Erythroblast (primary cell): Measurements from ENCODE around the gene DPP9.

Experiments used
- DNase-seq, 2 experiments: peaks; one replicate each; lab custom pipeline; 2025; lab: John Stamatoyannopoulos, UW
- GATA1 ChIP-seq: IDR thresholded peaks from 2 replicates; pipeline ENCODE4 v1.6.1; 2011; ENCODE audit warnings: low read depth, mild to moderate bottlenecking, control low read depth, low read length, moderate library complexity
- POLR2A ChIP-seq: IDR thresholded peaks from 2 replicates; pipeline ENCODE4 v1.6.1; 2011; ENCODE audit warnings: mild to moderate bottlenecking, low read length

DPP9 gene

DNA sequence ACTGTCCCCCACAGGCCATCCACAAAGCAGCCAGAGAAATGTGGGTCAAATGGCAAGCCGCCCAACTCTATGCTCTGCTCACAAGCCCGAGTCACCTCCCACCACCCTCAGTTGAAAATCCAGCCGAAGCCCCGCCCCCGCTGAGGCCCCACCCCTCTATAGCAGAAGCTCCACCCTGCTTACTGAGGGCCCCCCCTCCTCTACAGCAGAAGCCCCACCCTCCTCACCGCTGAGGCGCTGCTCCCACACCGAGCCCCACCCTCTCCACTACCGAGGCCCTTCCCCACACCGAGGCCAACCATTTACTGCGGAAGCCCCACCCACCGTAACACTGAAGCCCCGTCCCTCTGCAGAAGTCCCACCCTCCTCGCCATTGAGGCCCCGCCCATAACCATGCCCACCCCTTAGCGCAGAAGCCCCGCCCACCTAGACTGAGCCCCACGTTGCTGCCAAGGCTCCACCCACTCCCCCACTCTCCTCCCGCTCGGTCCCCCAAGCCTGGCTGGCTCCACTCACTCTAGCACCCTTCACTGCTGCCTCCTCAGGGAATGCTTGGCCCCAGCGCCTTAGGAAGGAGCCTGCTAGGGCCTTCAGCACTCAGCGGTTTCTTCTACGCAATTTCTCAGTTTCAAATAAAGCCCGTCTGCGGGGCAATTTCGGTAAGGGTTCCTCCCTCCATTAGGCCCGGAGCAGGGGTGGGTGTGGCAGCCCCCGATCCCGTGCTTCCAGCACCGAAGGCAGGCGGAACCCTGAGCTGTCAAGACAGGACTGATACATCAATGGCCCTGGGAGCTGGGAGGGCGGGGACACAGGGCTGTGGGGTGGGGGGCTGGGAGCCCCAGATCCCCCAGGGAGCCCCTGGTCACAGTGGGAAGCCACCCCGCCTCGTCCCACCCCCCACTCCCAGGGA, 44.5 kb downstream of the DPP9 start:
- TF ChIP-seq GATA1 (no peak), POLR2A (no peak)
- DNase-seq = peak; percentile 76 to 84

DNA sequence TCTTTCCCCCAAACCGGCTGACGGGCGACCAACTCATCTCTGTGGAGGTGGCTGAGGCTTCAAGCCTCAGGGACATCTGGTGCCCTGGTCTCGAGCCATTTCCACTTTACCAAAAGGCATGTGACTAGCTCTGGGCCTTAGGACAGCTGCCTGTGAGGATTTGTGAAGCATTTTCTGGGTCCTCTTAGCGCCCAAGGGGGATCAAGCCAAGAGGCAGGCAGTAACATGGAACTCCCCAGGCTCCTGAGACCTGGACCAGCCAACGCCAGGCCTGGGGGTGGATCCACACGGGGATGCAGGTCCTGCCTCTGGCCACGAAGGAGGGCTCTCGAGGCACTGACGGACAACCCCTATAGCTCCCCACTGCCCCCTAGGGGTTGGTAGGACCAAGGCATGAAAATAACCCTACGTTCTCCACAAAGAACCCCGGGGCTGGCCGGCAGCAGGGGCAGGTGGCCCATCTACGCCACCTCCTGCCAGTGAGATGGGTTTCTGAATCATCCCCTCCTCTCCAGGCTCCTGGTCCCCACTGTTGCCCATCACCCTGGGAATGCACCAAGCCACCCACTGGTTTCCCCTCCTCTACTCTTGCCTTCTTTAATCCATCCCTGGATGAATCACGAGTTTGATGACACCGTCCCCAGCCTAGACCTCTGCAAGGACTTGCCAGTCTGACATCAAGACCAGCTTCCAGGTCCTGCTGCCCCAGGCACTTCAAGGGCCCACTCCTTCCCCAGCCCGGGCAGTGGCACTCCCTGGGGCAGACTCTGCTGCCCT, 46.5 kb downstream of the DPP9 start:
- no peak for TF ChIP-seq POLR2A
- TF ChIP-seq GATA1 = no peak
- DNase-seq = peak; percentile 57 to 62

DNA sequence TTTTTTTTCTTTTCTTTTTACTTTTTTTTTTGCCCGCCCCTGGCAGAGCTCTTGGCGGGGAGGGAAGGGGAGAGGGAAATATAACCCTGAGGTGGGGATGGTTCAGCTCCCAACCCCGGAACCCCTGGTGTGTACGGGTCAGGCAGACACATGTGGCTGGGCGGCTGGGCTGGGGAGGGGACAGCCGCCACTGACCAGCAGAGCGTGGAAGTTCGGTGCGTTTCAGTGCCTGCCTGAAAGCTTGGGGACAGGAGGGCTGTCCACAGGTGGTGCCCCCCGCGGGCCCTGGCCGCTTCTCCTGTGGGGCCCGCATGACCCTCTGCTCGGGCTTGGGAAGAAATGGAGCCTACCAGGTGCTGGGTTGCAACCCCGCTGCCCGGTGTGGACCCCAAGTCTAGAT, 48.3 kb downstream of the DPP9 start:
- TF ChIP-seq GATA1 (no peak), POLR2A (no peak)
- no peak for DNase-seq

DNA sequence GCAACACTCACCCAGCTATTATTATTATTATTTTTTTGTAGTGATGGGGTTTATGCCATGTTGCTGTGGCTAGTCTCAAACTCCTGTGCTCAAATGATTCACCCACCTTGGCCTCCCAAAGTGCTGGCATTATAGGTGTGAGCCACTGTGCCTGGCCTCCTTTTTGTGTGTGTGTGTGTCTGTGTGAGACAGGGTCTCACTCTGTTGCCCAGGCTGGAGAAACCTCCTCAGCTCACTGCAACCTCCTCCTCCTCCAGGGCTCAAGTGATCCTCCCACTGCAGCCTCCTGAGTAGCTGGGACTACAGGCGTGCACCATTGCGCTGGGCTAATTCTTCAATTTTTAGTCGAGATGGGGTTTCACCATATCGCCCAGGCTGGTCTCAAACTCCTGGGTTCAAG, 49.9 kb downstream of the DPP9 start:
- no peak for TF ChIP-seq GATA1

DNA sequence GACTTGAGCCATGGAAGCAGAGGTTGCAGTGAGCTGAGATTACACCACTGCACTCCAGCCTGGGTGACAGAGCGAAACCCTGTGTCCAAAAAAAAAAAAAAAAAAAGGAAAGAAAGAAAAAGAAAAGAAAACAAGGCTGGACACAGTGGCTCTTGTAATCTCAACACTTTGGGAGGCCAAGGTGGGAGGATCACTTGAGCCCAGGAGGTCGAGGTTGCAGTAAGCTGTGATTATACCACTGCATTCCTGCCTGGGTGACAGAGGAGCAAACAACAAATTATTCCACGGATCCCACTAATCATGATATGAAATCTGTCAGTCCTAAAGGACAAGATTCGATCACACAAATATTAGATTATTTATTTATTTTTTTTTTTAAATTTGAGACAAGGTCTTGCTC, 50.4 kb downstream of the DPP9 start:
- DNase-seq = no peak

More for the DNA sequence above, 49.9 kb downstream of the DPP9 start:
- no peak for DNase-seq

DNA sequence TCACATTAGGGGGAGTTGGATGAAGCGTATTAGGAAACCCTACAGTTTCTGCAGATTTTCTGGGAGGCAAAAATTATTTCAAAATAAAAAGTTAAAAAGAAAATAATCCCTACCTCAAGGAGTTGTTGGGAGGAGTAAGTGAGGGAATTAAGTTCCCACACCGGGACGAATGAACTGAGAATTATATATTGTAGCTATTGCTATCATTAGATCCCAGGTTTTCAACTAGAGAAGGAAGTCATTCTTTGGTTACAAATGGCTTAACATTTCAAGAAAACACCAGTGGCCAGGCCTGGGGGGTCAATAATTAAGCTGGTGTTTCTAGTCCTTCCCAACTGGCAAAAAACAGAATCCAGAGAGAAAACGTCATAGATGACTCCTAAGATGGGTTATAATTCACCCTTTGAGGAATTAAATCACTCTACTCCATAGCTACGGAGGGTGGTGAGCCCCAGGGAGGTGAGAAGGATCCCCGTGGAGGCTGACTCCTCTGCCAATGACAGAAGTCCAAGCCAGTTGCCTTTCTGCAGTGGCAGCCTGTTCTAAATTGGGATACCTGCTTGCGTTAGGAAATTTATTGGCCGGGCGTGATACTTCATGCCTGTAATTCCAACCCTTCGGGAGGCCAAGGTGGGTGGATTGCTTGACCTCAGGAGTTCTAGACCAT, 52.3 kb downstream of the DPP9 start:
- no peak for TF ChIP-seq POLR2A
- TF ChIP-seq GATA1 = no peak
- DNase-seq = no peak

More for the DNA sequence above, 50.4 kb downstream of the DPP9 start:
- TF ChIP-seq GATA1 (no peak), POLR2A (no peak)

DNA sequence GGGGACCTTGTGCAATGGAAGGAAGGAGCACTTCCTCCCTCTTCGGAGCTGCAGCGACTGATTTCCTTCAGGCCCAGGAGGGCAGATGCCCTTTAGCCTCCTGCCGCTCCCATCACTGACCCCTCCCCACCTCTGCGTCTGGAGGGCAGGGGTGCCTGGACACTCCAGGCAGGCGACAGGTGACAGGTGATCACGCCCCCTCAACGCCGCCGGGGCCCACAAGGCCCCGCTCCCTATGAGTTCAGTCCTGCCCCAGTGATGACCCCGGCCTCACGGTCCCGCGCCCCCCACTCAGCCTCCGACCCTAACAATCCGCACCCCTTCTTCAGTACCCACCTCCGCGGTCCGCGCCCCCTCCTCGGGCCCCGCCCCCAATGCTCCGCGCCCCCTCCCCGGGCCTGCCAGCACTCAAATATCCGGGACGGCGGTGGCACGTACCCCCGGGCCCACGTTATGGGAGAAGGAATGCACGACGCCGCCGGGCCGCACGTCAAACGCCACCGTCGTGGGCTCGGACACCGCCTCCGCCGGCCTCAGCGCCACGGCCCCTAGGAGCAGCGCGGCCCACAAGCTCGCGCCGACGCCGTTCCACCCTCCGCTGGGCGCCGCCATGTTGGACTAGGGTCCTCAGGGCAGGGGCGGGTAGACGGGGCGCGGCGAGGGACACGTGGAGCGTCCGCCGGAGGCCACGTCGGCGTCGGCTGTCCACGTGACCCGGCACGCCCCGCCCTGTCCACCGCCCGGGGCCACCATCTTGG, 53.7 kb downstream of the DPP9 start, which contains the start of gene MYDGF:
Gene MYDGF (minus strand): TSS at position 620 of the 758 bp plus-strand sequence. CDS start 8 bp downstream, at position 612.
- peak; percentile 93 to 95 for DNase-seq
- peak; percentile 35 for TF ChIP-seq POLR2A
- TF ChIP-seq GATA1 = no peak

DNA sequence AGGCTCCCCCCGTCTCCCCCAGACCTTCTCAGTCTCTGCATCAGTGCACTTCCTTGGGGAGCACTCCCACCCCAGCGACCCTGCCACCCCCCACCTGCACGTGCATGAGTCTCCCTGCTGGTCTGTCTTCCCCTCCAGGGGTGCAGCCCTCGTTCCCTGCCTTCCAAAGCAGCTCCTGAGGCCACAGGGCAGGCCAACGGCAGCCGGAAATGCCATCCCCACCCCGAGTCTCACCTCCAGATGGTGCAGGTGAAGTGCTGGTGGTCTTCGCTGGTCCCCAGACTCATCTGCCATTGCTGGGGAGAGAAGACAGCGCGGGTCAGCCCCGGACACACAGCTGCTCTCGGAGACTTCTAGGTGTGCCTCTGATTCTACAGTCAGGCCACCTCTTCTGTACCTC, 59.0 kb downstream of the DPP9 start:
- TF ChIP-seq GATA1 = no peak
- TF ChIP-seq POLR2A = no peak
- no peak for DNase-seq

DNA sequence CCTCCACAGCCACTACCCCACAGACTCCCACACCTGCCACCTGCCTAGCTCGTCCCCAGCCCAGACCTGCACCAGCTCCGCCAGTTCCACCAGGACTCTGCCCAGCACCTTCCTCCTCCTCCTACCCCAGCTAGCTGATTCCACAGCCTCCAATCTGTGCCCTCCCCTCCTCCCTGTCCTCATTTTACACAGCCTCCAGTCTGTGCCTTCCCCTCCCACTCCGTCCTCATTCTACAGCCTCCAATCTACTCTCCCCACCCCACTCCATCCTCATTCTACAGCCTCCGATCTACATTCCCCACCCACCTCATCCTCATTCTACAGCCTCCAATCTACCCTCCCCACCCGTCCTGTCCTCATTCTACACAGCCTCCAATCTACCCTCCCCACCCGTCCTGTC, 60.8 kb downstream of the DPP9 start:
- no peak for DNase-seq
- TF ChIP-seq POLR2A = no peak
- TF ChIP-seq GATA1 = no peak

DNA sequence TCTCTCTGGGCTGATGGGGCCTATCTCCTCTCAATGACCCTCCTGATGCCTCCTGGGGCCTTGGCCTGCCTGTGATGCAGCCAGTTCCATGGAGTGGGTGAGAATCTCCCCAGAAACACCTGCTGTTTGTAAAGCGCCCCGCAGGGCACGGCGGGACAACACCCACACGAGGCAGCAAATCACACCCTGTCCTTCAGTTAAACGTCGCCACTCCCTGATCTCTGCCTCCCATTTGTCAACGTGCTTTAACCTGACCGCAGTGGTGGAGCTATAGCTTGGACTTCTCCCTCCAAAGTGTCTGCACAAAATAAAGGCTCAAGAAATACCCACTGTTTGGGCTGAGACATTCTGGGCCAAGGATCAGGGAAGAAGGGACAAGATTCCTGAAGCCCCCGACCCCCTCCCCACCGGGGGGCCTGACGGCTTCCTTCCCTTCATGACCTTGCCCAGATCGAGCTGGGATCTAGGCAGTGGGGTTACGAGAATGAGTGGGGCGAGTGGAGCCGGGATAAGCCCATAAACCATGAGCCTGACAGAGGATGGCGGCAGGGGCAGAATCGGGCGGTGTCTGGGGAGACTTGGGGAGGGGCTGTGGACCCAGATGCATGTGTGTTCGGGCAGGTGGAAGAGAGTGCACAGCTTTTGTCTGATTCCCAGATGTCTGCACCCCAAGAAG, 61.5 kb downstream of the DPP9 start:
- DNase-seq = no peak
- TF ChIP-seq POLR2A (no peak), GATA1 (no peak)

DNA sequence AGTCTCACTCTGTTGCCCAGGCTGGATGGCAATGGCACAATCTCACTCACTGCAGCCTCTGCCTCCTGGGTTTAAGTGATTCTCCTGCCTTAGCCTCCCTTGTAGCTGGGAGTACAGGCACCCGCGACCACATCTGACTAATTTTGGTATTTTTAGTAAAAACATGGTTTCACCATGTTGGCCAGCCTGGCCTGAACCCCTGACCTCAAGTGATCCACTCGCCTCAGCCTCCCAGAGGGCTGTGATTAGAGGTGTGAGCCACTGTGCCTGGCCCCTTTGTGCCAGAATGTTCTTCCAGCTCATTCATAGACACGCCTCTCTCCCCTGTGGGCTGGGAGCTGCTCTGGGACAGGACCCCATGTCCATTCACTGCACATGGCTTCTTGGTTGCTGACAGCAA, 62.6 kb downstream of the DPP9 start:
- DNase-seq = no peak
- TF ChIP-seq POLR2A = no peak
- no peak for TF ChIP-seq GATA1

DNA sequence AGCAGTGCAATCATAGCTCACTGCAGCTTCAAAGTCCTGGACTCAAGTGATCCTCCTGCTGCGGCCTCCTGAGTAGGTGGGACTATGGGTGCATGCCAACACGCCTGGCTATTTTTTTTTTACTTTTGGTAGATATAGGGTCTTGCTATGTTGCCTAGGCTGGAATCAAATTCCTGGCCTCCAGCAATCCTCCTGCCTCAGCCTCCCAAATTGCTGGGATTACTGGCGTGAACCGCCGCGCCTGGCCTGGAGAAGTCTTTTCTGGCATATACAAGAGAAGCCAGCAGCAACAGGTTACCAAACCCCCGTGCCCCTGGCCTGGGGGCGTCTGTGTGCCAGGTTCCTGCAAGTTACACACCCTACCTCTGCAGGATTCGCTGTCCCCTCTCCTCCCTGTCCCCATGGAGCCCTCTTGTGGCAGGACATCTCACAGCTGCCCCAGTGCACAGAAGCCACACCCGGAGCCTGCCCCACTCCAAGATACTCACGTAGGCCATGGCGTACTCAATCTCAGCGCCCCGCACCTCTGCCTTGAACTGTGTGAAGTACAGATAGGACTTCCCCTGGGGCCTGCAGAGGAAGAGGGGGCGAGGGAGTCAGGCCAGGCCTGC, 63.4 kb downstream of the DPP9 start:
- TF ChIP-seq POLR2A (no peak), GATA1 (no peak)
- peak; percentile 66 to 71 for DNase-seq
